GM19239 (cell line): Measurements from ENCODE around the gene EXOC3L4.

Experiments
- DNase-seq: peaks from one replicate; pipeline ENCODE4 v3.0.0; 2011; ENCODE audit warnings: low spot score; ENCODE audit not compliant: insufficient read length
- FAIRE-seq: peaks from 2 replicates; lab custom pipeline; 2011; peaks lifted over from hg19 to GRCh38; lab: Jason Lieb, UNC

The EXOC3L4 gene

GRCh38 chr14:103089386-103090335 is 4.9 kb upstream of the EXOC3L4 start:
- DNase-seq = no peak

GRCh38 chr14:103090481-103091020 is 4.0 kb upstream of the EXOC3L4 start:
- FAIRE-seq = no peak
- no peak for DNase-seq

More at GRCh38 chr14:103089386-103090335, 4.9 kb upstream of the EXOC3L4 start:
- no peak for FAIRE-seq

- FAIRE-seq (no peak), DNase-seq (peak; percentile 97)
Observed at GRCh38 chr14:103091041-103091882, 3.3 kb upstream of the EXOC3L4 start.

- no peak for FAIRE-seq
- no peak for DNase-seq
Observed at GRCh38 chr14:103091883-103092222, 2.7 kb upstream of the EXOC3L4 start.

GRCh38 chr14:103093856-103094405 is 594 bp upstream of the EXOC3L4 start:
- FAIRE-seq = no peak
- DNase-seq = no peak

GRCh38 chr14:103095210-103095778 is 769 bp downstream of the EXOC3L4 start:
- FAIRE-seq (no peak), DNase-seq (no peak)

GRCh38 chr14:103096387-103096786 is 1.9 kb downstream of the EXOC3L4 start:
- FAIRE-seq (no peak), DNase-seq (no peak)

GRCh38 chr14:103097244-103097993 is 2.9 kb downstream of the EXOC3L4 start:
- no peak for FAIRE-seq

GRCh38 chr14:103097994-103098957 is 3.8 kb downstream of the EXOC3L4 start:
- DNase-seq = no peak
- FAIRE-seq = no peak

More at GRCh38 chr14:103097244-103097993, 2.9 kb downstream of the EXOC3L4 start:
- DNase-seq = no peak

- FAIRE-seq (no peak), DNase-seq (no peak)
Observed at GRCh38 chr14:103099081-103099732, 4.7 kb downstream of the EXOC3L4 start.

- DNase-seq (no peak), FAIRE-seq (no peak)
Observed at GRCh38 chr14:103099733-103100280, 5.3 kb downstream of the EXOC3L4 start.

- DNase-seq (peak; percentile 65), FAIRE-seq (peak; percentile 21)
Observed at GRCh38 chr14:103100281-103101121, 6.0 kb downstream of the EXOC3L4 start.

GRCh38 chr14:103101257-103101962 is 6.9 kb downstream of the EXOC3L4 start:
- FAIRE-seq (no peak), DNase-seq (no peak)

- no peak for FAIRE-seq
Observed at GRCh38 chr14:103101963-103102688, 7.6 kb downstream of the EXOC3L4 start.

GRCh38 chr14:103102689-103103260 is 8.2 kb downstream of the EXOC3L4 start:
- DNase-seq (no peak), FAIRE-seq (no peak)

More at GRCh38 chr14:103101963-103102688, 7.6 kb downstream of the EXOC3L4 start:
- no peak for DNase-seq
